DND-41 (cell line): ENCODE measurements around the gene KRTAP19-2.

Source experiments
- EZH2 ChIP-seq: IDR thresholded peaks from 3 replicates; pipeline ENCODE4 v1.6.1; 2012; ENCODE audit warnings: borderline replicate concordance, low read depth, mild to moderate bottlenecking, moderate library complexity, low read length, inconsistent platforms; ENCODE audit not compliant: severe bottlenecking
- TF ChIP-seq, protein P1 (sequence below): IDR thresholded peaks from 2 replicates; pipeline ENCODE4 v1.5.1; 2012; ENCODE audit warnings: borderline replicate concordance, low read length, moderate library complexity, mild to moderate bottlenecking; ENCODE audit not compliant: poor library complexity, severe bottlenecking; ENCODE audit errors: extremely low read depth

DNA sequence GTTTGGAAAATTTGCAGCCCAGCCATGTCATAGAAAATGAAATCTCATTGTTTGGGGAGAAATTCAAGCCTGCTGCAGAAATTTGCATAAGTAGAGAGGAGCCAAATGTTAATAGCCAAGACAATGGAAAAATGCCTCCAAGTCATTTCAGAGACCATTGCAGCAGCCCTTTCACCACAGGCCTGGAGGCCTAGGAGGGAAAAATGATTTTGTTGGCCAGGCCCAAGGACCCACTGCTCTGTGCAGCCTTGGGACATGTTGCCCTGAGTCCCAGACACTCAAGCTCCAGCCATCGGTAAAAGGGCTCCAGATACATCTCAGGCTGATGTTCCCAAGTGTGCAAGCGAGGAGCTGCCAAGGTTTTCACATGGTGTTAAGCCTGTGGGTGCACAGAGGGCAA lies 1.1 kb downstream of the KRTAP19-2 start:
- TF ChIP-seq, protein P1, sequence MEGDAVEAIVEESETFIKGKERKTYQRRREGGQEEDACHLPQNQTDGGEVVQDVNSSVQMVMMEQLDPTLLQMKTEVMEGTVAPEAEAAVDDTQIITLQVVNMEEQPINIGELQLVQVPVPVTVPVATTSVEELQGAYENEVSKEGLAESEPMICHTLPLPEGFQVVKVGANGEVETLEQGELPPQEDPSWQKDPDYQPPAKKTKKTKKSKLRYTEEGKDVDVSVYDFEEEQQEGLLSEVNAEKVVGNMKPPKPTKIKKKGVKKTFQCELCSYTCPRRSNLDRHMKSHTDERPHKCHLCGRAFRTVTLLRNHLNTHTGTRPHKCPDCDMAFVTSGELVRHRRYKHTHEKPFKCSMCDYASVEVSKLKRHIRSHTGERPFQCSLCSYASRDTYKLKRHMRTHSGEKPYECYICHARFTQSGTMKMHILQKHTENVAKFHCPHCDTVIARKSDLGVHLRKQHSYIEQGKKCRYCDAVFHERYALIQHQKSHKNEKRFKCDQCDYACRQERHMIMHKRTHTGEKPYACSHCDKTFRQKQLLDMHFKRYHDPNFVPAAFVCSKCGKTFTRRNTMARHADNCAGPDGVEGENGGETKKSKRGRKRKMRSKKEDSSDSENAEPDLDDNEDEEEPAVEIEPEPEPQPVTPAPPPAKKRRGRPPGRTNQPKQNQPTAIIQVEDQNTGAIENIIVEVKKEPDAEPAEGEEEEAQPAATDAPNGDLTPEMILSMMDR = no peak
- no peak for TF ChIP-seq EZH2
